CD14-positive monocyte (primary cell): Measurements from ENCODE around the gene BMPR1B. TPM values are rescaled to one million over a fixed set of nuclear protein-coding genes. Genes with fewer than 3 reads are reported as not detected.

Experiments used
- DNase-seq, 3 donors: peaks; one replicate each; pipeline ENCODE4 v3.0.0-alpha.2; 2011 to 2022
- H2AFZ ChIP-seq: 2 replicates; pipeline ENCODE4 v1.6.0; 2012; ENCODE audit warnings: mild to moderate bottlenecking, low read depth, low read length, inconsistent platforms; ENCODE audit not compliant: insufficient read depth, poor library complexity, severe bottlenecking
- H3K27ac ChIP-seq, 2 donors: 1 replicate in 1 of 2; 2 replicates in 1 of 2; pipeline ENCODE4 v1.5.1; 2012 to 2013; ENCODE audit warnings: low read length in 2 of 2, control low read depth in 1 of 2, inconsistent platforms in 1 of 2, low read depth in 1 of 2, mild to moderate bottlenecking in 1 of 2
- H3K27me3 ChIP-seq, 2 donors: one replicate each; pipeline versions ENCODE4 v1.6.0 to v1.6.1; 2011 to 2013; ENCODE audit warnings: low read length in 2 of 2; ENCODE audit not compliant: control insufficient read depth in 2 of 2, insufficient read depth in 2 of 2
- H3K36me3 ChIP-seq, 2 donors: replicated peaks in 1 of 2; 1 replicate in 1 of 2; 2 replicates in 1 of 2; pipeline versions ENCODE4 v1.5.1 to v1.6.1; 2012 to 2013; ENCODE audit warnings: low read length in 2 of 2, control low read depth in 1 of 2, inconsistent platforms in 1 of 2, mild to moderate bottlenecking in 1 of 2; ENCODE audit not compliant: insufficient read depth in 2 of 2, control insufficient read depth in 1 of 2
- H3K4me1 ChIP-seq, 2 donors: 1 replicate in 1 of 2; 2 replicates in 1 of 2; pipeline versions ENCODE4 v1.5.1 to v1.6.1; 2012 to 2013; ENCODE audit warnings: low read length in 2 of 2, control low read depth in 1 of 2, inconsistent platforms in 1 of 2, mild to moderate bottlenecking in 1 of 2, moderate library complexity in 1 of 2; ENCODE audit not compliant: insufficient read depth in 2 of 2, control insufficient read depth in 1 of 2
- H3K4me2 ChIP-seq: replicated peaks from 2 replicates; pipeline ENCODE3; 2012; ENCODE audit warnings: low read length, moderate library complexity, mild to moderate bottlenecking; ENCODE audit not compliant: poor library complexity, severe bottlenecking; ENCODE audit errors: extremely low read depth
- H3K4me3 ChIP-seq, 3 experiments: fragments of 200-600 bp in 1 of 3; sonication (generic) in 1 of 3; replicated peaks in 1 of 3; 1 replicate in 2 of 3; 2 replicates in 1 of 3; pipeline ENCODE4 v1.5.1; 2011 to 2013; ENCODE audit warnings: low read length in 3 of 3, mild to moderate bottlenecking in 3 of 3, control low read depth in 2 of 3, low read depth in 2 of 3, inconsistent platforms in 1 of 3, moderate library complexity in 1 of 3
- H3K79me2 ChIP-seq: 2 replicates; pipeline ENCODE4 v1.6.0; 2012; ENCODE audit warnings: mild to moderate bottlenecking, control low read depth, inconsistent platforms, low read length, moderate library complexity; ENCODE audit not compliant: insufficient read depth
- H3K9ac ChIP-seq: 2 replicates; pipeline ENCODE4 v1.6.0; 2017; ENCODE audit warnings: low read length, mild to moderate bottlenecking; ENCODE audit not compliant: insufficient read depth, poor library complexity, severe bottlenecking
- H3K9me3 ChIP-seq, 2 donors: replicated peaks in 1 of 2; 1 replicate in 1 of 2; 2 replicates in 1 of 2; pipeline versions ENCODE4 v1.5.1 to v1.6.1; 2012 to 2013; ENCODE audit warnings: low read length in 2 of 2, control low read depth in 1 of 2; ENCODE audit not compliant: control insufficient read depth in 1 of 2, insufficient read depth in 1 of 2
- H4K20me1 ChIP-seq: 2 replicates; pipeline ENCODE4 v1.6.0; 2012; ENCODE audit warnings: mild to moderate bottlenecking, low read length, control low read depth, moderate library complexity; ENCODE audit not compliant: insufficient read depth
- H3K27ac Mint-ChIP-seq, 7 donors: one replicate each; pipeline ENCODE4 v1.8.0; 2020; ENCODE audit warnings: mild to moderate bottlenecking in 7 of 7, mixed read lengths in 7 of 7, moderate library complexity in 6 of 7, inconsistent platforms in 2 of 7
- H3K27me3 Mint-ChIP-seq, 3 donors: one replicate each; pipeline ENCODE4 v1.8.0; 2021 to 2022; ENCODE audit warnings: low read depth in 3 of 3, mild to moderate bottlenecking in 3 of 3, mixed read lengths in 3 of 3, moderate library complexity in 3 of 3, inconsistent platforms in 1 of 3
- H3K36me3 Mint-ChIP-seq, 2 donors: one replicate each; pipeline ENCODE4 v1.8.0; 2020; ENCODE audit warnings: mixed read lengths in 2 of 2, inconsistent platforms in 1 of 2, mild to moderate bottlenecking in 1 of 2
- H3K4me1 Mint-ChIP-seq: one replicate; pipeline ENCODE4 v1.8.0; 2020; ENCODE audit warnings: mild to moderate bottlenecking, mixed read lengths
- H3K4me3 Mint-ChIP-seq, 2 donors: one replicate each; pipeline ENCODE4 v1.8.0; 2020; ENCODE audit warnings: mild to moderate bottlenecking in 2 of 2, mixed read lengths in 2 of 2, moderate library complexity in 1 of 2
- H3K9me3 Mint-ChIP-seq, 7 donors: one replicate each; pipeline ENCODE4 v1.8.0; 2020 to 2022; ENCODE audit warnings: mixed read lengths in 7 of 7, mild to moderate bottlenecking in 6 of 7, moderate library complexity in 6 of 7, inconsistent platforms in 2 of 7
- CTCF ChIP-seq: fragments of 200-600 bp; IDR thresholded peaks from one replicate; pipeline ENCODE4 v1.8.0; 2022; ENCODE audit warnings: antibody characterized with exemption, mild to moderate bottlenecking
- WGBS: methylation state at CpG from one replicate; pipeline ENCODE4 v1.1.5; 2013; ENCODE audit warnings: missing lambda C conversion rate; ENCODE audit not compliant: insufficient coverage; 5-methylcytosine and 5-hydroxymethylcytosine counted together
- intact Hi-C, 2 donors: fragments of 100-400 bp; cut with micrococcal nuclease; formaldehyde crosslinking; loops; one replicate each; pipeline versions ENCODE4 v1.15.0 to v1.15.1; 2023
- polyA plus RNA-seq, 3 donors: library from polyadenylated mRNA; depleted of rRNA in 1 of 3; unstranded in 2 of 3; stranded (reverse) in 1 of 3; fragments of 300-500 nt in 2 of 3; fragments of >200 nt in 1 of 3; fragmentation: Illumina TruSeq in 2 of 3; gene quantifications; 1 replicate in 2 of 3; 2 replicates in 1 of 3; pipeline ENCODE4 v1.2.3, GENCODE V29; 2012 to 2021

BMPR1B gene
- polyA plus RNA-seq, 3 donors, result not detected

GRCh38 chr4:95197353-95197752 lies 439.6 kb downstream of the BMPR1B start:
- H3K27ac Mint-ChIP-seq, result peak overlapping the region in 1 of 7 donors; percentile 9
- H3K4me2 ChIP-seq, result no peak overlapping the region
- no peaks in the 10 kb centered on the region for H3K27me3 ChIP-seq
- H3K36me3 ChIP-seq, result no peaks in the 10 kb centered on the region
- intact Hi-C loops, result no loop called here
- no peak overlapping the region for H3K4me3 Mint-ChIP-seq
- H3K79me2 ChIP-seq, result no peaks in the 10 kb centered on the region
- H3K36me3 Mint-ChIP-seq, result no peaks in the 10 kb centered on the region
- no peak overlapping the region for H3K9ac ChIP-seq
- H3K9me3 ChIP-seq, result no peaks in the 10 kb centered on the region
- peaks cover 11% of the 10 kb centered on the region for H3K4me1 Mint-ChIP-seq
- peaks cover 0 to 7% (median 3%) of the 10 kb centered on the region in 3 donors for H3K27me3 Mint-ChIP-seq
- H2AFZ ChIP-seq, result no peak overlapping the region
- no peaks in the 10 kb centered on the region for H4K20me1 ChIP-seq
- no peak overlapping the region for H3K4me3 ChIP-seq
- peaks cover 7 to 11% of the 10 kb centered on the region in 2 donors for H3K4me1 ChIP-seq
- no peak for TF ChIP-seq CTCF
- no peak overlapping the region for H3K27ac ChIP-seq
- H3K9me3 Mint-ChIP-seq, result peaks cover 0 to 6% (median 0%) of the 10 kb centered on the region in 7 donors
- no peak for DNase-seq
- 72% methylated on average over 5 of the region's 6 CpGs for WGBS

- no peaks in the 10 kb centered on the region for H3K27me3 ChIP-seq
- H3K36me3 ChIP-seq, result no peaks in the 10 kb centered on the region
- no peak overlapping the region for H3K9ac ChIP-seq
- peak overlapping the region in 1 of 3 experiments; percentile 1 for H3K4me3 ChIP-seq
- H3K4me1 ChIP-seq, result peaks cover 7 to 11% of the 10 kb centered on the region in 2 donors
- peak overlapping the region in 1 of 2 donors; percentile 37 for H3K4me3 Mint-ChIP-seq
- H3K36me3 Mint-ChIP-seq, result no peaks in the 10 kb centered on the region
- H3K79me2 ChIP-seq, result no peaks in the 10 kb centered on the region
- no peak overlapping the region for H2AFZ ChIP-seq
- no peaks in the 10 kb centered on the region for H3K9me3 ChIP-seq
- no peaks in the 10 kb centered on the region for H4K20me1 ChIP-seq
- intact Hi-C loops, result no loop called here
- H3K27ac Mint-ChIP-seq, result peak overlapping the region in 1 of 7 donors; percentile 38
- DNase-seq, result peak; percentile 11 to 63 (median 12)
- 17% methylated on average over 4 of the region's 7 CpGs for WGBS
- no peak for TF ChIP-seq CTCF
- no peak overlapping the region for H3K4me2 ChIP-seq
- peaks cover 11% of the 10 kb centered on the region for H3K4me1 Mint-ChIP-seq
- peaks cover 0 to 4% (median 0%) of the 10 kb centered on the region in 7 donors for H3K9me3 Mint-ChIP-seq
- no peak overlapping the region for H3K27ac ChIP-seq
- H3K27me3 Mint-ChIP-seq, result peaks cover 0 to 7% (median 2%) of the 10 kb centered on the region in 3 donors
These were observed 441.2 kb downstream of the BMPR1B start for GRCh38 chr4:95198961-95199360.
